ENCODE data around the gene RAB6C. TPM values are rescaled to one million over a fixed set of nuclear protein-coding genes. Genes with fewer than 3 reads are reported as not detected.
"Not testable (repeated sequence)": the region's sequence is repeated elsewhere in the genome, so short reads cannot be mapped to it uniquely, and the experiment has no call there.

RAB6C gene
- total RNA-seq, 3 donors from 2014 or later (not counting 1 experiment from before 2014, with no cell fraction given) = 0.09 TPM; not detected in 2

- TF ChIP-seq CTCF (IDR thresholded peaks at IDR 0.05) = no peak
- Mint-ChIP-seq H3K9me3 (no peaks in the 10 kb centered on the region), H3K27ac (no peak overlapping the region), H3K4me3 (no peak overlapping the region), H3K4me1 (no peaks in the 10 kb centered on the region), H3K27me3 (ENCODE audit: low read depth in 2 of 2) (peaks cover 10 to 27% of the 10 kb centered on the region in 2 donors), H3K36me3 (no peaks in the 10 kb centered on the region)
- 79% methylated on average over 2 of the region's 2 CpGs for WGBS (ENCODE audit: insufficient coverage)
- Histone ChIP-seq H3K4me1 (ENCODE audit: control insufficient read depth, insufficient read depth, low read length) (no peaks in the 10 kb centered on the region), H3K27ac (ENCODE audit: low read length) (no peak overlapping the region), H3K9me3 (ENCODE audit: control insufficient read depth, insufficient read depth, low read length) (no peaks in the 10 kb centered on the region), H3K4me3 (ENCODE audit: low read length) (no peak overlapping the region), H3K36me3 (ENCODE audit: control insufficient read depth, insufficient read depth, low read length) (no peaks in the 10 kb centered on the region), H3K27me3 (ENCODE audit: control insufficient read depth, insufficient read depth, low read length) (peaks cover 2% of the 10 kb centered on the region)
- DNase-seq (no peak), ATAC-seq (no peak)
- intact Hi-C loops (cut with micrococcal nuclease) = no loop called here
These were observed 39.9 kb downstream of the RAB6C start for GRCh38 chr2:130019402-130019801.

DNA sequence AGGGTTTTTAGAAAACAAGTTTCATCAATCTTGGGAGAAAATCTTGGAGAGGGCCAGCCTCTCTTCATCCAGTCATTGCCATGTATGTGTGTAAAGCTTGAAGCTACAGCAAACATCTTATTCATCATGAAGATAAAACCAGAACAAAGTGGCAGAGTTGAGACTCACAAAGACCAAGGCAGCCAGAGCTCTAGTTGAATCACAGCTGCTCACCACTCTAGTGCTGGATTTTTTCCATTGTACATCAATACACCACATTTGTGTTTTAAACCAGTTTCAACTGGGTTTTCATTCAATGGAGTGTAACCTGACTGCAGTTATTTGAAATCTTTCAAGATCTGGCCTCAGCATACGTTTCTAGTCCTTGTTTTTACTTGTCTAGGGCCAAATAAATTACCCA, 40.6 kb downstream of the RAB6C start:
- H3K27me3 ChIP-seq (ENCODE audit: control insufficient read depth, insufficient read depth, low read length); DNase-seq; H3K4me1 Mint-ChIP-seq; H3K4me3 ChIP-seq (ENCODE audit: low read length); H3K27ac ChIP-seq (ENCODE audit: low read length); H3K4me3 Mint-ChIP-seq; intact Hi-C loops (cut with micrococcal nuclease); H3K27ac Mint-ChIP-seq; H3K36me3 ChIP-seq (ENCODE audit: control insufficient read depth, insufficient read depth, low read length); H3K9me3 Mint-ChIP-seq; H3K36me3 Mint-ChIP-seq; ATAC-seq; H3K9me3 ChIP-seq (ENCODE audit: control insufficient read depth, insufficient read depth, low read length); H3K4me1 ChIP-seq (ENCODE audit: control insufficient read depth, insufficient read depth, low read length): not testable (repeated sequence)
- 13% methylated on average over 1 of the region's 1 CpG for WGBS (ENCODE audit: insufficient coverage)
- H3K27me3 Mint-ChIP-seq (ENCODE audit: low read depth in 2 of 2) = peaks cover 10 to 26% of the 10 kb centered on the region in 2 donors

GRCh38 chr2:130025931-130026330, 46.5 kb downstream of the RAB6C start:
- H3K27me3 Mint-ChIP-seq (ENCODE audit: low read depth in 2 of 2) = peaks cover 11 to 35% of the 10 kb centered on the region in 2 donors
- not testable (repeated sequence) for ATAC-seq

More at GRCh38 chr2:130025931-130026330, 46.5 kb downstream of the RAB6C start:
- H3K36me3 Mint-ChIP-seq; H3K36me3 ChIP-seq (ENCODE audit: control insufficient read depth, insufficient read depth, low read length); H3K27ac ChIP-seq (ENCODE audit: low read length); H3K4me3 Mint-ChIP-seq; H3K4me1 Mint-ChIP-seq; H3K9me3 Mint-ChIP-seq; intact Hi-C loops (cut with micrococcal nuclease); H3K4me3 ChIP-seq (ENCODE audit: low read length); H3K27me3 ChIP-seq (ENCODE audit: control insufficient read depth, insufficient read depth, low read length); H3K27ac Mint-ChIP-seq; H3K4me1 ChIP-seq (ENCODE audit: control insufficient read depth, insufficient read depth, low read length); H3K9me3 ChIP-seq (ENCODE audit: control insufficient read depth, insufficient read depth, low read length): not testable (repeated sequence)
- WGBS (ENCODE audit: insufficient coverage) = 100% methylated on average over 1 of the region's 1 CpG
- DNase-seq = peak in 1 of 2 donors; percentile 2

Other genes with a start within 250 kb of the RAB6C start
- not detected for gene POTEF, start 149.6 kb downstream of the RAB6C start, total RNA-seq
- gene CCDC74B, start 165.4 kb downstream of the RAB6C start, total RNA-seq = 1 to 10 TPM in 1 of 3 donors, under 1 TPM in 2; 0.25 to 1.4 (median 0.28) TPM
- gene SMPD4, start 201.9 kb downstream of the RAB6C start, total RNA-seq = 10 to 100 TPM; 77.8 to 81.8 (median 79.0) TPM
- 100 to 1,000 TPM; 101 to 152 (median 133) TPM for gene MZT2B, start 202.6 kb downstream of the RAB6C start, total RNA-seq
- gene TUBA3E, start 218.8 kb downstream of the RAB6C start, total RNA-seq = not detected